ENCODE results near the gene UBAC1.
"Not testable (repeated sequence)": the region's sequence is repeated elsewhere in the genome, so short reads cannot be mapped to it uniquely, and the experiment has no call there.

The UBAC1 gene

GRCh38 chr9:135951889-135952663, 9.1 kb downstream of the UBAC1 start:
- TF ChIP-seq CTCF (IDR thresholded peaks at IDR 0.05; ENCODE audit: low read depth, low read length, missing control alignments), result no peak
- H3K4me3 ChIP-seq (ENCODE audit: low read depth, low read length), result no peak overlapping the region
- no peak for DNase-seq (ENCODE audit: low read depth)

- not testable (repeated sequence) for H3K4me3 ChIP-seq (ENCODE audit: low read depth, low read length); DNase-seq (ENCODE audit: low read depth)
Observed at GRCh38 chr9:135951310-135951709, 9.9 kb downstream of the UBAC1 start.

GRCh38 chr9:135950841-135951240, 10.3 kb downstream of the UBAC1 start:
- not testable (repeated sequence) for H3K4me3 ChIP-seq (ENCODE audit: low read depth, low read length); DNase-seq (ENCODE audit: low read depth)

- no peak for TF ChIP-seq CTCF (IDR thresholded peaks at IDR 0.05; ENCODE audit: low read depth, low read length, missing control alignments)
- DNase-seq (ENCODE audit: low read depth), result no peak
- H3K4me3 ChIP-seq (ENCODE audit: low read depth, low read length), result no peak overlapping the region
Observed at GRCh38 chr9:135950135-135950682, 11.0 kb downstream of the UBAC1 start.

GRCh38 chr9:135949501-135950134, 11.6 kb downstream of the UBAC1 start:
- TF ChIP-seq CTCF (IDR thresholded peaks at IDR 0.05; ENCODE audit: low read depth, low read length, missing control alignments), result no peak
- H3K4me3 ChIP-seq (ENCODE audit: low read depth, low read length), result no peak overlapping the region
- DNase-seq (ENCODE audit: low read depth), result no peak

GRCh38 chr9:135948968-135949367, 12.2 kb downstream of the UBAC1 start:
- no peak for TF ChIP-seq CTCF (IDR thresholded peaks at IDR 0.05; ENCODE audit: low read depth, low read length, missing control alignments)
- DNase-seq (ENCODE audit: low read depth), result no peak
- H3K4me3 ChIP-seq (ENCODE audit: low read depth, low read length), result no peak overlapping the region

GRCh38 chr9:135948446-135948845, 12.7 kb downstream of the UBAC1 start:
- DNase-seq (ENCODE audit: low read depth), result no peak
- no peak for TF ChIP-seq CTCF (IDR thresholded peaks at IDR 0.05; ENCODE audit: low read depth, low read length, missing control alignments)
- H3K4me3 ChIP-seq (ENCODE audit: low read depth, low read length), result no peak overlapping the region

GRCh38 chr9:135947582-135947981, 13.6 kb downstream of the UBAC1 start:
- no peak for DNase-seq (ENCODE audit: low read depth)
- TF ChIP-seq CTCF (IDR thresholded peaks at IDR 0.05; ENCODE audit: low read depth, low read length, missing control alignments), result no peak
- H3K4me3 ChIP-seq (ENCODE audit: low read depth, low read length), result no peak overlapping the region

- DNase-seq (ENCODE audit: low read depth); H3K4me3 ChIP-seq (ENCODE audit: low read depth, low read length): not testable (repeated sequence)
Observed at GRCh38 chr9:135947105-135947504, 14.1 kb downstream of the UBAC1 start.

Data from GM12864 (cell line).